ENCODE measurements around the gene SCN1A. TPM values are rescaled to one million over a fixed set of nuclear protein-coding genes. Genes with fewer than 3 reads are reported as not detected.

The SCN1A gene
- total and polyA plus RNA-seq, 2 of the 8 experiments (the other 6 are each of a cell fraction or from before 2014, with no cell fraction given), result 0.18 to 1.9 TPM

GRCh38 chr2:166081131-166081632 is 46.6 kb downstream of the SCN1A start (continued):
- TF ChIP-seq GTF2F1 (IDR thresholded peaks at IDR 0.05; ENCODE audit: borderline replicate concordance, low read depth, low read length) (no peak), RAD21 (IDR thresholded peaks at IDR 0.05 in 1 of 2, conservative IDR thresholded peaks at IDR 0.05 in 1 of 2; ENCODE audit: low read depth in 2 of 2, low read length in 2 of 2) (no peak), TEAD4 (IDR thresholded peaks at IDR 0.05; ENCODE audit: low read depth, low read length) (no peak)
